Naive thymus-derived CD8-positive, alpha-beta T cell (primary cell): Measurements from ENCODE around the gene THYN1. TPM values are rescaled to one million over a fixed set of nuclear protein-coding genes. Genes with fewer than 3 reads are reported as not detected.

Experiments used
- ATAC-seq, 2 donors: fragments of 150-1000 bp; cut with Tn5 transposase in 1 of 2; sonication (Bioruptor Pico), chemical (Tn5 transposase) in 1 of 2; 1 replicate in 1 of 2; 2 replicates in 1 of 2; pipeline ENCODE4 v1.10.0; 2021; ENCODE audit warnings: mild to moderate bottlenecking in 2 of 2, moderate library complexity in 2 of 2
- POLR2A ChIA-PET: fragments of 350-600 bp; sonication (Branson Sonifier 250); formaldehyde crosslinking; loops from one replicate; lab custom pipeline; 2021; ENCODE audit warnings: antibody characterized with exemption; lab: Charles Lee
- DNase-seq, 10 donors: peaks; one replicate each; pipeline versions ENCODE4 v3.0.0 to v3.0.0-alpha.2; 2020 to 2022
- H3K27ac Mint-ChIP-seq, 10 donors: one replicate each; pipeline ENCODE4 v1.8.0; 2020 to 2022; ENCODE audit warnings: mild to moderate bottlenecking in 10 of 10, mixed read lengths in 10 of 10, moderate library complexity in 4 of 10, inconsistent platforms in 1 of 10
- H3K27me3 Mint-ChIP-seq, 5 donors: one replicate each; pipeline ENCODE4 v1.8.0; 2021 to 2022; ENCODE audit warnings: mixed read lengths in 5 of 5
- H3K36me3 Mint-ChIP-seq, 3 donors: one replicate each; pipeline ENCODE4 v1.8.0; 2020 to 2022; ENCODE audit warnings: mixed read lengths in 3 of 3, mild to moderate bottlenecking in 2 of 3, inconsistent platforms in 1 of 3
- H3K4me1 Mint-ChIP-seq, 4 donors: one replicate each; pipeline ENCODE4 v1.8.0; 2021 to 2022; ENCODE audit warnings: mixed read lengths in 4 of 4
- H3K4me3 Mint-ChIP-seq, 10 donors: one replicate each; pipeline ENCODE4 v1.8.0; 2020 to 2022; ENCODE audit warnings: mild to moderate bottlenecking in 10 of 10, mixed read lengths in 10 of 10, moderate library complexity in 6 of 10, inconsistent platforms in 1 of 10
- H3K9me3 Mint-ChIP-seq, 9 donors: one replicate each; pipeline ENCODE4 v1.8.0; 2020 to 2022; ENCODE audit warnings: mixed read lengths in 9 of 9, mild to moderate bottlenecking in 3 of 9, inconsistent platforms in 1 of 9, moderate library complexity in 1 of 9
- polyA plus RNA-seq, 3 donors: library from polyadenylated mRNA; unstranded; fragments of 300-500 nt; fragmentation: Illumina TruSeq; gene quantifications; one replicate each; pipeline ENCODE4 v1.2.3, GENCODE V29; 2021
- total RNA-seq, 8 experiments: library from RNA in 2 of 8; stranded (reverse) in 2 of 8; gene quantifications; one replicate each; pipeline ENCODE4 v1.2.3 and lab custom pipeline; 2021 to 2026

Gene THYN1
- total and polyA plus RNA-seq, 5 experiments from 2014 or later: 79.0 to 207 (median 172) TPM

- POLR2A ChIA-PET: interaction anchor here (0.7 to 4.7 kb wide), 4 partner anchors 19 to 48 kb away, joined by 3 to 41 read pairs (median 4); partner anchors contain the start of genes ACAD8, NCAPD3 and VPS26B
- DNase-seq (no peak), ATAC-seq (no peak)
- H3K9me3 Mint-ChIP-seq: no peaks in the 10 kb centered on the region
- peak overlapping the region in 4 of 10 donors; percentile 33 to 72 (median 48) for H3K27ac Mint-ChIP-seq
- peaks cover 27 to 64% (median 53%) of the 10 kb centered on the region in 4 donors for H3K4me1 Mint-ChIP-seq
- H3K36me3 Mint-ChIP-seq: no peaks in the 10 kb centered on the region
- peak overlapping the region in 3 of 10 donors; percentile 0 to 34 (median 22) for H3K4me3 Mint-ChIP-seq
- H3K27me3 Mint-ChIP-seq: peaks cover 0 to 27% (median 0%) of the 10 kb centered on the region in 5 donors
Measured at GRCh38 chr11:134272381-134273316, 19.5 kb upstream of the THYN1 start.

GRCh38 chr11:134271978-134272377 lies 18.8 kb upstream of the THYN1 start:
- Mint-ChIP-seq H3K9me3 (no peaks in the 10 kb centered on the region), H3K36me3 (no peaks in the 10 kb centered on the region), H3K27ac (peak overlapping the region in 1 of 10 donors; percentile 11), H3K4me1 (peaks cover 24 to 59% (median 51%) of the 10 kb centered on the region in 4 donors), H3K4me3 (no peak overlapping the region), H3K27me3 (peaks cover 0 to 24% (median 0%) of the 10 kb centered on the region in 5 donors)
- POLR2A ChIA-PET: no interaction called here
- DNase-seq: no peak
- no peak for ATAC-seq

- peaks cover 0 to 19% (median 0%) of the 10 kb centered on the region in 5 donors for H3K27me3 Mint-ChIP-seq
- peak; percentile 35 to 44 for ATAC-seq
- H3K4me3 Mint-ChIP-seq: peak overlapping the region in 8 of 10 donors; percentile 4 to 50 (median 16)
- peaks cover 0 to 3% (median 0%) of the 10 kb centered on the region in 3 donors for H3K36me3 Mint-ChIP-seq
- peak in 3 of 10 donors; percentile 21 to 32 (median 26) for DNase-seq
- peak overlapping the region in 6 of 10 donors; percentile 3 to 76 (median 37) for H3K27ac Mint-ChIP-seq
- no peaks in the 10 kb centered on the region for H3K9me3 Mint-ChIP-seq
- POLR2A ChIA-PET: interaction anchor here (2.8 kb wide), 1 partner anchor 46 kb away, joined by 7 read pairs; the partner anchor contains the start of gene VPS26B
- peaks cover 26 to 49% (median 47%) of the 10 kb centered on the region in 4 donors for H3K4me1 Mint-ChIP-seq
Measured at GRCh38 chr11:134270250-134270714, 17.1 kb upstream of the THYN1 start.

GRCh38 chr11:134267966-134268365 lies 14.8 kb upstream of the THYN1 start:
- POLR2A ChIA-PET: no interaction called here
- peaks cover 20 to 33% (median 25%) of the 10 kb centered on the region in 4 donors for H3K4me1 Mint-ChIP-seq
- H3K36me3 Mint-ChIP-seq: peaks cover 0 to 16% (median 0%) of the 10 kb centered on the region in 3 donors
- no peak for ATAC-seq
- H3K27ac Mint-ChIP-seq: peak overlapping the region in 3 of 10 donors; percentile 70 to 84 (median 72)
- no peaks in the 10 kb centered on the region for H3K9me3 Mint-ChIP-seq
- no peak overlapping the region for H3K4me3 Mint-ChIP-seq
- peaks cover 0 to 14% (median 0%) of the 10 kb centered on the region in 5 donors for H3K27me3 Mint-ChIP-seq
- DNase-seq: no peak

- DNase-seq (no peak), ATAC-seq (no peak)
- H3K27me3 Mint-ChIP-seq: peaks cover 0 to 11% (median 0%) of the 10 kb centered on the region in 5 donors
- POLR2A ChIA-PET: interaction anchor here (0.6 kb wide), 1 partner anchor 71 kb away, joined by 5 read pairs; no protein-coding TSS in a partner anchor
- peaks cover 18 to 28% (median 21%) of the 10 kb centered on the region in 4 donors for H3K4me1 Mint-ChIP-seq
- H3K36me3 Mint-ChIP-seq: peaks cover 0 to 17% (median 0%) of the 10 kb centered on the region in 3 donors
- H3K27ac Mint-ChIP-seq: peak overlapping the region in 3 of 10 donors; percentile 9 to 57 (median 35)
- H3K9me3 Mint-ChIP-seq: no peaks in the 10 kb centered on the region
- no peak overlapping the region for H3K4me3 Mint-ChIP-seq
Measured at GRCh38 chr11:134267461-134267860, 14.3 kb upstream of the THYN1 start.

GRCh38 chr11:134266841-134267251 lies 13.7 kb upstream of the THYN1 start:
- DNase-seq: no peak
- Mint-ChIP-seq H3K4me1 (peaks cover 17 to 28% (median 23%) of the 10 kb centered on the region in 4 donors), H3K4me3 (no peak overlapping the region), H3K27me3 (peaks cover 0 to 8% (median 0%) of the 10 kb centered on the region in 5 donors), H3K36me3 (peaks cover 0 to 22% (median 0%) of the 10 kb centered on the region in 3 donors), H3K9me3 (no peaks in the 10 kb centered on the region), H3K27ac (peak overlapping the region in 7 of 10 donors; percentile 9 to 67 (median 35))
- POLR2A ChIA-PET: interaction anchor here (0.6 kb wide), 1 partner anchor 70 kb away, joined by 5 read pairs; no protein-coding TSS in a partner anchor
- no peak for ATAC-seq

GRCh38 chr11:134266440-134266839 lies 13.3 kb upstream of the THYN1 start:
- Mint-ChIP-seq H3K27ac (peak overlapping the region in 6 of 10 donors; percentile 9 to 67 (median 62)), H3K27me3 (peaks cover 0 to 7% (median 0%) of the 10 kb centered on the region in 5 donors), H3K36me3 (peaks cover 0 to 22% (median 0%) of the 10 kb centered on the region in 3 donors), H3K9me3 (no peaks in the 10 kb centered on the region), H3K4me1 (peaks cover 16 to 25% (median 21%) of the 10 kb centered on the region in 4 donors), H3K4me3 (no peak overlapping the region)
- DNase-seq (no peak), ATAC-seq (no peak)
- POLR2A ChIA-PET: no interaction called here

DNA sequence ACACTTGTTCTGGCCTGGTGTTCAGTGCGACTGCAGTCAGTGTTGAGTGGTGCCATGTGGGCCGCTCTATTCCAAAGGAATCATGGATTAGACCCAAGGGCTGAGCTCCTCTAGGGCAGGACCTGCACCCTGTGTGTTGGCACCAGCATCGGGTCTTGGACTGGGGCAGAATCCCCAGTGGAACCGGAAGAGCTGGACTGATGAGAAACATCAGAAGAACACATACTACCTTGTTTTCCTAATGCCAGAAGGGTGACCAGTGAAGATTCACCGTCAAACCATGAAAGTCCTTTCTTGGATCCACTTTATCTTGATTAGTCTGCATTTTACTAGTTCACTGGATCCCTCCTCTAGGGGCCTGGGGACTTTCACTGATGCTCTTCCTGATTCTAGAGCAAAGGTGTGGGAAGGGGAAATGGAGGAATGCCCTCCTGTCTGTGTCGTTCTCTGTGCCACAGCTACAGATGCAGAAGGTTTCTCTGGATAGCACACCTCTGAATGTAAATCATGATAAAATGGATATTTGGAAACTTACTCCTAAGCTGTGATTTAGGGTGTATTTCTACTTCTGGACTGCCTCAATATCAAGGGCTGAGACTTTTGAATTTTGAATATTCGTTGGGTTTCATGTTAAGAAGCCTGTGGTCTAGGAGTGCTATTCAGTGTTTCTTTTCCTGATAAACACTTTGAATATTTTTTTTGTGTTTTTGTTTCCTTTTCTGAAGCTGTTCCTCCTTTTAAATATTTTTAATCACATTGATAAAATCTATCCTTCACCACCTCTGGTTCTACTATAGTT lies 12.0 kb upstream of the THYN1 start:
- no peak for DNase-seq
- H3K4me1 Mint-ChIP-seq: peaks cover 7 to 13% (median 10%) of the 10 kb centered on the region in 4 donors
- no peaks in the 10 kb centered on the region for H3K27me3 Mint-ChIP-seq
- no peaks in the 10 kb centered on the region for H3K9me3 Mint-ChIP-seq
- peak overlapping the region in 6 of 10 donors; percentile 1 to 77 (median 34) for H3K27ac Mint-ChIP-seq
- H3K4me3 Mint-ChIP-seq: no peak overlapping the region
- peaks cover 0 to 33% (median under 1%) of the 10 kb centered on the region in 3 donors for H3K36me3 Mint-ChIP-seq
- ATAC-seq: no peak
- POLR2A ChIA-PET: no interaction called here

DNA sequence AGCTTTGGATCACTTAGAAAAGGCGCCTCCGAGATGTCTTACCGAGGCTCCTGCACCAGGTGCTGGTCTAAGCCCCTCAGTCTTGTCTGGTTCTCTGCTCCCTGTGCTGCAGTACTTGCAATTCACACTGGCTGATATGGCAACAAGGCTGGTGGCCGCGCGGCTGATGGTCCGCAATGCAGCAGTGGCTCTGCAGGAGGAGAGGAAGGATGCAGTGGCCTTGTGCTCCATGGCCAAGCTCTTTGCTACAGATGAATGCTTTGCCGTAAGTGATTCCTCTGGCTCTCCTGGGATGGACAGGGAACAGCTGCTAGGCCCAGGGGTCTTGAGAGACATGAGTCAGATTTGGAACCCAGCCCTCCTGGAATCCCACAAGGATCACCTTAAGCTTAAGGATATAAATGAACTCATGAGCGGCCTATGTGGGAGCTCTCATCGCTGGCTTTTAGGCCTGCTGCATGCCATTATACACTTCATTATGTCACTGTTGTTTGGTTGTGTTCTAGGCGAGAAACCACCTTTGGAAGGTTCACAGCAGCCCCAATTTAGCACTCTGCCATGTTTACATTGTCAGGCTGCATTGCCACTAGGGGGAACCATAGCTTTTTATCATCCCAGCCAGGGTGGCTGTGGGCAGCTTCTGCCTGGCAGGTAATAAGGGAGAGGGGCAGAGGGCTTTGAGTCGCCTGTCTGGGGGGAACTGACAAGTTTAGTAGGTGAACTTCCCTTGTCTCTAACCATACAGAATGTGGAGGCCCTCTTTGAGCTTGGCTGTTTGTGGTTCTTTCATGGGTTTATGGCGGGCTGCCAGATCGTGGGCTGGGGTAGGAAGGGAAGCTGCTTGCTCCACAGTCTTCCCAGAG lies 8.7 kb upstream of the THYN1 start:
- Mint-ChIP-seq H3K4me1 (peaks cover 3 to 9% (median 7%) of the 10 kb centered on the region in 4 donors), H3K4me3 (no peak overlapping the region), H3K27ac (no peak overlapping the region), H3K9me3 (no peaks in the 10 kb centered on the region), H3K27me3 (no peaks in the 10 kb centered on the region), H3K36me3 (peaks cover 0 to 61% (median 8%) of the 10 kb centered on the region in 3 donors)
- POLR2A ChIA-PET: interaction anchor here (1.1 to 1.6 kb wide), 3 partner anchors 8 to 38 kb away, joined by 3 to 5 read pairs (median 4); partner anchors contain the start of genes ACAD8, NCAPD3 and VPS26B
- DNase-seq (peak in 5 of 10 donors; percentile 24 to 70 (median 43)), ATAC-seq (peak; percentile 69 to 71)

DNA sequence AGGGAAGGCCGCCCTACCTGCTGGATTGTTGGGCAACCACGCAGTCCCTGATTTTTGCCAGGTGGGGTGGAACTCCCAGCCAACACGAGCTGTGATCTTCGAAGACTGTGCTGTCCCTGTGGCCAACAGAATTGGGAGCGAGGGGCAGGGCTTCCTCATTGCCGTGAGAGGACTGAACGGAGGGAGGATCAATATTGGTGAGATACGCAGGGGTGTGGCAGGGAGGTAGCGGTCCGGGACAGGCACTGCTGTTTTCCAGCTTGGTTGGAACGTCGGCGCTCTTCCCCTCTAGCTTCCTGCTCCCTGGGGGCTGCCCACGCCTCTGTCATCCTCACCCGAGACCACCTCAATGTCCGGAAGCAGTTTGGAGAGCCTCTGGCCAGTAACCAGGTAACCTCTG lies 7.8 kb upstream of the THYN1 start:
- Mint-ChIP-seq H3K36me3 (peaks cover 0 to 63% (median 8%) of the 10 kb centered on the region in 3 donors), H3K4me1 (peaks cover 3 to 13% (median 8%) of the 10 kb centered on the region in 4 donors), H3K27ac (no peak overlapping the region), H3K4me3 (no peak overlapping the region), H3K27me3 (no peaks in the 10 kb centered on the region), H3K9me3 (no peaks in the 10 kb centered on the region)
- ATAC-seq (no peak), DNase-seq (no peak)
- POLR2A ChIA-PET: interaction anchor here (1.3 kb wide), 1 partner anchor 35 kb away, joined by 3 read pairs; no protein-coding TSS in a partner anchor

DNA sequence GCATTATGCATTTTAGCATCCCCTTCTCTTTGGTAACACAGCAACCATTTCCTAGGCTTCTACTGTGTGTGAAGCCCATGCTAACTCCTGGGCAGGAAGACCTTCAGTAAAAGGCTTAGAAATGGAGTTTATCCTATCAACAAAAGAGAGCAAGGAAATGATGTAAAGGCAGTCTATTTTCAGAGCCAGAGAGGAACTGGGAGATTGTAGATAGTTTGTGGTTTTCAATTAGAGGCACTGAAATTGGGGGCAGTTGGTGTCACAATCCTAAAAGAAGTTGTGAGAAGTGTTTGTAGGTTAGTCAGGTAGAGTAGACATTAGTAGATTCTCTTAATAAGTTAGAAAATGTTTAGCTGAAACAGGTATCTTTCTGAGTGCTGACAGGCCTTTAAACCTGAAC lies 7.4 kb upstream of the THYN1 start:
- no peak overlapping the region for H3K27ac Mint-ChIP-seq
- no peaks in the 10 kb centered on the region for H3K27me3 Mint-ChIP-seq
- POLR2A ChIA-PET: no interaction called here
- peaks cover 7 to 17% (median 10%) of the 10 kb centered on the region in 4 donors for H3K4me1 Mint-ChIP-seq
- ATAC-seq (no peak), DNase-seq (no peak)
- peaks cover 0 to 63% (median 8%) of the 10 kb centered on the region in 3 donors for H3K36me3 Mint-ChIP-seq
- no peak overlapping the region for H3K4me3 Mint-ChIP-seq
- no peaks in the 10 kb centered on the region for H3K9me3 Mint-ChIP-seq
